ENCODE data around the gene TNFRSF12A. TPM values are rescaled to one million over a fixed set of nuclear protein-coding genes. Genes with fewer than 3 reads are reported as not detected.

TNFRSF12A gene
- total RNA-seq, 2 donors from 2014 or later, result 11.6 to 27.3 TPM

GRCh38 chr16:3022208-3022683 is 2.1 kb downstream of the TNFRSF12A start:
- H3K4me3 ChIP-seq, result peak overlapping the region; percentile 79
- no peak for TF ChIP-seq CTCF (IDR thresholded peaks at IDR 0.05)
- intact Hi-C loops (cut with DNase I), result no loop called here
- no peaks in the 10 kb centered on the region for H3K27me3 ChIP-seq
- DNase-seq, result peak; percentile 88
- H3K9me3 ChIP-seq, result no peaks in the 10 kb centered on the region
- no peaks in the 10 kb centered on the region for H3K36me3 ChIP-seq
- peaks cover 18% of the 10 kb centered on the region for H3K4me1 ChIP-seq
- peak overlapping the region; percentile 55 to 96 for H3K9ac ChIP-seq (ENCODE audit: low read depth in 2 of 2, low read length in 2 of 2)
- peak overlapping the region; percentile 96 for H3K27ac ChIP-seq

- peak overlapping the region; percentile 70 to 75 for H3K9ac ChIP-seq (ENCODE audit: low read depth in 2 of 2, low read length in 2 of 2)
- DNase-seq, result no peak
- H3K4me1 ChIP-seq, result peaks cover 20% of the 10 kb centered on the region
- H3K4me3 ChIP-seq, result peak overlapping the region; percentile 51
- H3K36me3 ChIP-seq, result no peaks in the 10 kb centered on the region
- H3K9me3 ChIP-seq, result no peaks in the 10 kb centered on the region
- peak overlapping the region; percentile 96 for H3K27ac ChIP-seq
- intact Hi-C loops (cut with DNase I), result no loop called here
- no peaks in the 10 kb centered on the region for H3K27me3 ChIP-seq
- TF ChIP-seq CTCF (IDR thresholded peaks at IDR 0.05), result no peak
These were observed 2.7 kb downstream of the TNFRSF12A start for GRCh38 chr16:3022684-3023414.

- peak overlapping the region; percentile 70 to 75 for H3K9ac ChIP-seq (ENCODE audit: low read depth in 2 of 2, low read length in 2 of 2)
- H3K4me1 ChIP-seq, result peaks cover 22% of the 10 kb centered on the region
- no peak for DNase-seq
- H3K9me3 ChIP-seq, result no peaks in the 10 kb centered on the region
- H3K27ac ChIP-seq, result peak overlapping the region; percentile 96
- intact Hi-C loops (cut with DNase I), result no loop called here
- TF ChIP-seq CTCF (IDR thresholded peaks at IDR 0.05), result no peak
- no peaks in the 10 kb centered on the region for H3K27me3 ChIP-seq
- H3K4me3 ChIP-seq, result peak overlapping the region; percentile 51
- H3K36me3 ChIP-seq, result no peaks in the 10 kb centered on the region
These were observed 3.2 kb downstream of the TNFRSF12A start for GRCh38 chr16:3023415-3023668.

- intact Hi-C loops (cut with DNase I), result no loop called here
- Histone ChIP-seq H3K4me1 (peaks cover 26% of the 10 kb centered on the region), H3K36me3 (no peaks in the 10 kb centered on the region)
These were observed 3.7 kb downstream of the TNFRSF12A start, which contains the start of the genes HCFC1R1 and THOC6 for GRCh38 chr16:3023669-3024478. Gene HCFC1R1, minus strand, starts transcription at chr16:3023942. Its CDS starts 1 bp downstream, at chr16:3023941. Gene THOC6, plus strand, starts transcription at chr16:3024035. Its CDS starts 292 bp downstream, at chr16:3024327.

More at GRCh38 chr16:3023669-3024478, 3.7 kb downstream of the TNFRSF12A start, which contains the start of the genes HCFC1R1 and THOC6:
- no peaks in the 10 kb centered on the region for H3K9me3 ChIP-seq
- H3K9ac ChIP-seq (ENCODE audit: low read depth in 2 of 2, low read length in 2 of 2), result peak within 1 kb of the TSS; percentile 70 to 75
- peak within 1 kb of the TSS; percentile 96 for H3K27ac ChIP-seq
- peak; percentile 99 for DNase-seq
- H3K4me3 ChIP-seq, result peak within 1 kb of the TSS; percentile 51
- no peaks in the 10 kb centered on the region for H3K27me3 ChIP-seq
- TF ChIP-seq CTCF (IDR thresholded peaks at IDR 0.05), result no peak

Measured in colonic mucosa (tissue), 4 donors.